ENCODE results near the gene SV2A. TPM values are rescaled to one million over a fixed set of nuclear protein-coding genes. Genes with fewer than 3 reads are reported as not detected.

SV2A gene
- total RNA-seq, 1 experiment from 2014 or later: not detected

- H4K20me1 ChIP-seq (ENCODE audit: low read length): no peaks in the 10 kb centered on the region
- H3K9ac ChIP-seq (ENCODE audit: low read length): no peak overlapping the region
- no peak overlapping the region for H2AFZ ChIP-seq (ENCODE audit: low read length)
- H3K4me3 ChIP-seq (ENCODE audit: low read length): no peak overlapping the region
- DNase-seq (no peak), ATAC-seq (no peak)
- no peaks in the 10 kb centered on the region for H3K4me1 ChIP-seq (ENCODE audit: insufficient read depth, low read length)
- no TSS peak for BruUV-seq (replicated peaks)
- no peaks in the 10 kb centered on the region for H3K9me3 ChIP-seq (ENCODE audit: low read length)
- H3K79me2 ChIP-seq (ENCODE audit: low read length): no peaks in the 10 kb centered on the region
- POLR2A ChIA-PET (ENCODE audit: unreplicated experiment): no interaction called here
- no peaks in the 10 kb centered on the region for H3K9me2 ChIP-seq (replicated peaks; ENCODE audit: low read length)
- H3K36me3 ChIP-seq (ENCODE audit: low read depth, low read length): peaks cover 54% of the 10 kb centered on the region
- intact Hi-C loops (cut with micrococcal nuclease): no loop called here
- H3F3A ChIP-seq (ENCODE audit: low read length, unreplicated experiment): no peaks in the 10 kb centered on the region
- H3K27me3 ChIP-seq (ENCODE audit: low read length): no peaks in the 10 kb centered on the region
- no peak overlapping the region for H3K4me2 ChIP-seq (ENCODE audit: low read length)
- CTCF ChIA-PET: no interaction called here
- H3K27ac ChIP-seq (ENCODE audit: low read length): no peak overlapping the region
- TF ChIP-seq EZH2 (IDR thresholded peaks at IDR 0.05; ENCODE audit: low read length, unreplicated experiment) (no peak), EZH2phosphoT487 (IDR thresholded peaks at IDR 0.05; ENCODE audit: borderline replicate concordance, low read length) (no peak), CTCF (conservative IDR thresholded peaks at IDR 0.05; ENCODE audit: low read depth, low read length) (no peak)
Measured at GRCh38 chr1:149966405-149966804, 48.8 kb upstream of the SV2A start.

- Histone ChIP-seq H2AFZ (ENCODE audit: low read length) (no peak overlapping the region), H3K4me3 (ENCODE audit: low read length) (no peak overlapping the region), H3F3A (ENCODE audit: low read length, unreplicated experiment) (no peaks in the 10 kb centered on the region), H3K4me2 (ENCODE audit: low read length) (no peak overlapping the region), H3K9me2 (replicated peaks; ENCODE audit: low read length) (no peaks in the 10 kb centered on the region), H3K9ac (ENCODE audit: low read length) (no peak overlapping the region), H3K27ac (ENCODE audit: low read length) (no peak overlapping the region), H3K4me1 (ENCODE audit: insufficient read depth, low read length) (no peaks in the 10 kb centered on the region), H3K36me3 (ENCODE audit: low read depth, low read length) (peaks cover 47% of the 10 kb centered on the region), H3K9me3 (ENCODE audit: low read length) (no peaks in the 10 kb centered on the region), H4K20me1 (ENCODE audit: low read length) (no peaks in the 10 kb centered on the region), H3K27me3 (ENCODE audit: low read length) (no peaks in the 10 kb centered on the region), H3K79me2 (ENCODE audit: low read length) (no peaks in the 10 kb centered on the region)
- CTCF ChIA-PET: no interaction called here
- ATAC-seq: no peak
- TF ChIP-seq CTCF (conservative IDR thresholded peaks at IDR 0.05; ENCODE audit: low read depth, low read length) (no peak), EZH2 (IDR thresholded peaks at IDR 0.05; ENCODE audit: low read length, unreplicated experiment) (no peak), EZH2phosphoT487 (IDR thresholded peaks at IDR 0.05; ENCODE audit: borderline replicate concordance, low read length) (no peak)
- POLR2A ChIA-PET (ENCODE audit: unreplicated experiment): no interaction called here
- intact Hi-C loops (cut with micrococcal nuclease): no loop called here
- BruUV-seq (replicated peaks): no TSS peak
- DNase-seq: no peak
Measured at GRCh38 chr1:149965440-149965839, 47.8 kb upstream of the SV2A start.

- Histone ChIP-seq H3K4me3 (ENCODE audit: low read length) (no peak overlapping the region), H4K20me1 (ENCODE audit: low read length) (no peaks in the 10 kb centered on the region), H2AFZ (ENCODE audit: low read length) (no peak overlapping the region), H3K9ac (ENCODE audit: low read length) (no peak overlapping the region), H3K79me2 (ENCODE audit: low read length) (no peaks in the 10 kb centered on the region), H3K27me3 (ENCODE audit: low read length) (no peaks in the 10 kb centered on the region), H3K4me1 (ENCODE audit: insufficient read depth, low read length) (no peaks in the 10 kb centered on the region), H3K4me2 (ENCODE audit: low read length) (no peak overlapping the region), H3F3A (ENCODE audit: low read length, unreplicated experiment) (no peaks in the 10 kb centered on the region), H3K9me2 (replicated peaks; ENCODE audit: low read length) (no peaks in the 10 kb centered on the region), H3K9me3 (ENCODE audit: low read length) (no peaks in the 10 kb centered on the region), H3K36me3 (ENCODE audit: low read depth, low read length) (peaks cover 54% of the 10 kb centered on the region), H3K27ac (ENCODE audit: low read length) (no peak overlapping the region)
- TF ChIP-seq CTCF (conservative IDR thresholded peaks at IDR 0.05; ENCODE audit: low read depth, low read length) (no peak), EZH2phosphoT487 (IDR thresholded peaks at IDR 0.05; ENCODE audit: borderline replicate concordance, low read length) (no peak), EZH2 (IDR thresholded peaks at IDR 0.05; ENCODE audit: low read length, unreplicated experiment) (no peak)
- ChIA-PET POLR2A (ENCODE audit: unreplicated experiment) (no interaction called here), CTCF (no interaction called here)
- intact Hi-C loops (cut with micrococcal nuclease): loop anchor here (2.0 kb wide), 2 partner anchors 33 to 45 kb away; no protein-coding TSS in a partner anchor
- ATAC-seq (no peak), DNase-seq (no peak)
- BruUV-seq (replicated peaks): no TSS peak
Measured at GRCh38 chr1:149963358-149963757, 45.7 kb upstream of the SV2A start.
